ENCODE data around the gene GHR.

GHR gene

DNA sequence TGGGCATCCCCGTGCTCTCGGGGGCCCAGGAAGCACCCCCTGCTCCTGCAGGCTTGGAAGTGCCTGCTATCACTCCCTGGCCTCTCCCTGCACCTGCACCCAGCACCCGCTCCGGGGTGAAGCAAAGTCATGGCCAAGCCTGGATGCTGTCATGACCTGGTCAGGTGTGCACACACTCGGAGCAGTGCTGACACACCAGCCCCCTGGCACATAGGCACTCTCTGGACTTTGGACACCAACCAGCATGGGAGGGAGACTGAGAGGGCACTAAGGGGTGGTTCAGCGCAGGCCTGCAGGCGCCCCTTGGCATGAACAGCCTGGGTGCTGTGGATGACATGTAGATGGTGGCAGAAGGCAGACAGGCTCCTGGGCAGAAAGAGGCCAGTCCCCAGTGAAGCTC is 158.6 kb downstream of the GHR start:
- no peaks in the 10 kb centered on the region for H4K20me1 ChIP-seq (ENCODE audit: insufficient read depth)
- H3K27ac ChIP-seq, result no peak overlapping the region
- H2AFZ ChIP-seq (ENCODE audit: low read depth), result no peak overlapping the region
- no peaks in the 10 kb centered on the region for H3K4me1 ChIP-seq (ENCODE audit: low read depth, poor library complexity, severe bottlenecking)
- no peaks in the 10 kb centered on the region for H3K27me3 ChIP-seq (ENCODE audit: insufficient read depth, low read depth)
- no peak overlapping the region for H3K4me3 ChIP-seq (IDR thresholded peaks at IDR 0.05; ENCODE audit: insufficient read depth, low read depth, low read length)
- no peaks in the 10 kb centered on the region for H3K79me2 ChIP-seq (ENCODE audit: insufficient read depth, low read depth)
- no peak overlapping the region for H3K4me2 ChIP-seq
- H3K9ac ChIP-seq, result no peak overlapping the region
- TF ChIP-seq CTCF (conservative IDR thresholded peaks at IDR 0.05; ENCODE audit: low read depth, low read length), result no peak
- H3K36me3 ChIP-seq (ENCODE audit: insufficient read depth), result no peaks in the 10 kb centered on the region

DNA sequence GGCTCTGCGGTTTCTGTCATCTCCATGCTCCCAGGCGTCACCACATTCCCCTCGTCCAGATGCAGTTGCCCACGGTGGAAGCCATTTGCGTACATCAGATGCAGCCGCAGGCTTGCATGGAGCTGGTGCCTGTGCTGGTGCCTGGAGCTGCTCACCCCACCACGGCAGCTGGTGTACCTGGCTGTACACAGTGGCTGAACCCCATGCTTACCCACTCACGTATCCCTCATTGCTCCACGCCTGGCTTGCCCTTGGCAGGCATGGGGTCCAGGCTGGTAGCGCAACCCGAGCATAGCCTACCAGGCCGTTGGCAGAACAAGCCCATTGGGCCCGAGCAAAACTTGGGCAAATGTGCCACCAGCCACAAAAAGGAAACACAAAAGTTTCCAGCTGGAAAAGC is 159.5 kb downstream of the GHR start:
- Histone ChIP-seq H3K4me1 (ENCODE audit: low read depth, poor library complexity, severe bottlenecking) (no peaks in the 10 kb centered on the region), H3K9ac (no peak overlapping the region), H3K4me3 (IDR thresholded peaks at IDR 0.05; ENCODE audit: insufficient read depth, low read depth, low read length) (no peak overlapping the region), H3K79me2 (ENCODE audit: insufficient read depth, low read depth) (no peaks in the 10 kb centered on the region), H3K36me3 (ENCODE audit: insufficient read depth) (no peaks in the 10 kb centered on the region), H2AFZ (ENCODE audit: low read depth) (no peak overlapping the region), H4K20me1 (ENCODE audit: insufficient read depth) (no peaks in the 10 kb centered on the region), H3K4me2 (no peak overlapping the region), H3K27me3 (ENCODE audit: insufficient read depth, low read depth) (no peaks in the 10 kb centered on the region), H3K27ac (no peak overlapping the region)
- no peak for TF ChIP-seq CTCF (conservative IDR thresholded peaks at IDR 0.05; ENCODE audit: low read depth, low read length)

DNA sequence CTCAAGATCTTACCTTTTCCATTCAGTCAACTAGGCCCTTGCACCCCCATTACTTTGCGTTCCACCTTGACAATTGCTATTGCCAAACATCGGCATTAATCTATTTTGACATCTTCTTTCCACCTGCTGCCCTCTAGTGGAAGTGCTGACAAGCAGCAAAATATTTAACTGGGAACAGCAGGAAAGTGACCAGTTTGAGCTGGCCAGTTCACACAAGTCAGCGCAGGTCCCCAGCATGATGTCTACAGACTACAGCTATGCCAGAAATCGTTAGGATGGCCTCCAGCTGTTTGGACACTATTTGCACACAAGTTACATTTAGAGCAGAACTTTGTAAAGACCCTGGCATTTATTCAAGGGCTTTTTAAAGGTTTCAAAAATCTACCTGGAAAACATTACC is 160.1 kb downstream of the GHR start:
- Histone ChIP-seq H3K4me3 (IDR thresholded peaks at IDR 0.05; ENCODE audit: insufficient read depth, low read depth, low read length) (no peak overlapping the region), H2AFZ (ENCODE audit: low read depth) (no peak overlapping the region), H3K27ac (no peak overlapping the region), H3K4me2 (no peak overlapping the region), H3K9ac (no peak overlapping the region), H4K20me1 (ENCODE audit: insufficient read depth) (no peaks in the 10 kb centered on the region), H3K27me3 (ENCODE audit: insufficient read depth, low read depth) (no peaks in the 10 kb centered on the region), H3K36me3 (ENCODE audit: insufficient read depth) (no peaks in the 10 kb centered on the region), H3K79me2 (ENCODE audit: insufficient read depth, low read depth) (no peaks in the 10 kb centered on the region), H3K4me1 (ENCODE audit: low read depth, poor library complexity, severe bottlenecking) (no peaks in the 10 kb centered on the region)
- peak; percentile 89 for TF ChIP-seq CTCF (conservative IDR thresholded peaks at IDR 0.05; ENCODE audit: low read depth, low read length)

DNA sequence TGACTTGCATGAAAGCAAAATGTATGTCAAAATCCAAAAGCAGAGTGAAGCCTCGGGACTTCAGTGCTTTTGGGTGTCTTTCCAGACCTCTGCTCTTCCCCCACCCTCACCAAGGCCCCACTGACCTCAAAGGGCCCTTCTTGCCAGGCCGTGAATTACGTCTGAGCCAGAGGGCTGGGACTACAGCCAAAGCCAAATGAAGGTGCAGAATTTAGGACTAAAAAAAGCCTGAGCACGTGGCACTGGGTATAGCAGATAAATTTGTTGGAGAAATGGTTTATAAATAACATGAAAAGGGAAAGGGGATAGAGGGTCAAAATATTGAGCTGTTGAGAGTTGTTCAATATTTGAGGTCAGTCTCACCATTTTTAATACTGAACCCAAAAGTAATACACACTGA is 163.4 kb downstream of the GHR start:
- H3K79me2 ChIP-seq (ENCODE audit: insufficient read depth, low read depth), result no peaks in the 10 kb centered on the region
- no peak overlapping the region for H3K4me3 ChIP-seq (IDR thresholded peaks at IDR 0.05; ENCODE audit: insufficient read depth, low read depth, low read length)
- no peak for TF ChIP-seq CTCF (conservative IDR thresholded peaks at IDR 0.05; ENCODE audit: low read depth, low read length)
- no peaks in the 10 kb centered on the region for H3K36me3 ChIP-seq (ENCODE audit: insufficient read depth)
- H3K4me2 ChIP-seq, result no peak overlapping the region
- H3K9ac ChIP-seq, result no peak overlapping the region
- H3K27ac ChIP-seq, result no peak overlapping the region
- H4K20me1 ChIP-seq (ENCODE audit: insufficient read depth), result no peaks in the 10 kb centered on the region
- no peak overlapping the region for H2AFZ ChIP-seq (ENCODE audit: low read depth)
- H3K27me3 ChIP-seq (ENCODE audit: insufficient read depth, low read depth), result no peaks in the 10 kb centered on the region
- peaks cover 17% of the 10 kb centered on the region for H3K4me1 ChIP-seq (ENCODE audit: low read depth, poor library complexity, severe bottlenecking)
